Effector memory CD4-positive, alpha-beta T cell (primary cell): Measurements from ENCODE around the gene LSS.

Experiments
- DNase-seq, 3 donors: peaks; one replicate each; pipeline ENCODE4 v3.0.0-alpha.2; 2020
- H3K27ac ChIP-seq: 2 replicates; pipeline ENCODE4 v1.7.0; 2013; ENCODE audit warnings: mild to moderate bottlenecking, low read length, moderate library complexity; ENCODE audit not compliant: insufficient read depth, poor library complexity, severe bottlenecking
- H3K27me3 ChIP-seq: replicated peaks from 2 replicates; pipeline ENCODE4 v1.7.0; 2013; ENCODE audit warnings: mild to moderate bottlenecking, low read length; ENCODE audit not compliant: insufficient read depth, control insufficient read depth, poor library complexity, severe bottlenecking
- H3K36me3 ChIP-seq: 2 replicates; pipeline ENCODE4 v1.7.0; 2013; ENCODE audit warnings: mild to moderate bottlenecking, low read length, moderate library complexity; ENCODE audit not compliant: control insufficient read depth, insufficient read depth
- H3K4me1 ChIP-seq: 2 replicates; pipeline ENCODE4 v1.7.0; 2013; ENCODE audit warnings: low read length, mild to moderate bottlenecking; ENCODE audit not compliant: control insufficient read depth, insufficient read depth, poor library complexity, severe bottlenecking
- H3K4me3 ChIP-seq: 2 replicates; pipeline ENCODE4 v1.7.0; 2013; ENCODE audit warnings: low read length, low read depth, mild to moderate bottlenecking; ENCODE audit not compliant: insufficient read depth, poor library complexity, severe bottlenecking
- H3K9me3 ChIP-seq: 2 replicates; pipeline ENCODE4 v1.7.0; 2013; ENCODE audit warnings: mild to moderate bottlenecking, low read length, moderate library complexity; ENCODE audit not compliant: control insufficient read depth

The LSS gene

GRCh38 chr21:46220847-46221246, 7.7 kb downstream of the LSS start:
- H3K9me3 ChIP-seq: no peaks in the 10 kb centered on the region
- H3K4me3 ChIP-seq: no peak overlapping the region
- DNase-seq: no peak
- H3K36me3 ChIP-seq: peaks cover 17% of the 10 kb centered on the region
- no peaks in the 10 kb centered on the region for H3K4me1 ChIP-seq
- H3K27ac ChIP-seq: no peak overlapping the region
- no peaks in the 10 kb centered on the region for H3K27me3 ChIP-seq

GRCh38 chr21:46220275-46220810, 8.2 kb downstream of the LSS start:
- Histone ChIP-seq H3K27me3 (no peaks in the 10 kb centered on the region), H3K9me3 (no peaks in the 10 kb centered on the region), H3K27ac (no peak overlapping the region), H3K4me3 (no peak overlapping the region), H3K4me1 (no peaks in the 10 kb centered on the region), H3K36me3 (peaks cover 21% of the 10 kb centered on the region)
- no peak for DNase-seq

GRCh38 chr21:46219591-46220239, 8.9 kb downstream of the LSS start:
- no peaks in the 10 kb centered on the region for H3K27me3 ChIP-seq
- H3K4me3 ChIP-seq: no peak overlapping the region
- H3K27ac ChIP-seq: no peak overlapping the region
- no peak for DNase-seq
- H3K36me3 ChIP-seq: peaks cover 21% of the 10 kb centered on the region
- H3K4me1 ChIP-seq: no peaks in the 10 kb centered on the region
- H3K9me3 ChIP-seq: no peaks in the 10 kb centered on the region

- no peak for DNase-seq
- H3K36me3 ChIP-seq: peaks cover 21% of the 10 kb centered on the region
- H3K27ac ChIP-seq: no peak overlapping the region
- H3K9me3 ChIP-seq: no peaks in the 10 kb centered on the region
- no peaks in the 10 kb centered on the region for H3K27me3 ChIP-seq
- no peak overlapping the region for H3K4me3 ChIP-seq
- no peaks in the 10 kb centered on the region for H3K4me1 ChIP-seq
Observed at GRCh38 chr21:46218906-46219590, 9.5 kb downstream of the LSS start.

GRCh38 chr21:46217511-46218196, 10.9 kb downstream of the LSS start:
- Histone ChIP-seq H3K27ac (no peak overlapping the region), H3K36me3 (peaks cover 18% of the 10 kb centered on the region), H3K27me3 (no peaks in the 10 kb centered on the region), H3K4me3 (no peak overlapping the region), H3K9me3 (no peaks in the 10 kb centered on the region), H3K4me1 (no peaks in the 10 kb centered on the region)
- DNase-seq: no peak

- peaks cover 18% of the 10 kb centered on the region for H3K36me3 ChIP-seq
- DNase-seq: no peak
Observed at GRCh38 chr21:46216132-46216747, 12.3 kb downstream of the LSS start.

GRCh38 chr21:46215436-46216131, 13.0 kb downstream of the LSS start:
- no peaks in the 10 kb centered on the region for H3K4me1 ChIP-seq
- H3K27ac ChIP-seq: no peak overlapping the region
- no peak overlapping the region for H3K4me3 ChIP-seq
- H3K36me3 ChIP-seq: peaks cover 20% of the 10 kb centered on the region
- H3K9me3 ChIP-seq: no peaks in the 10 kb centered on the region
- DNase-seq: no peak
- H3K27me3 ChIP-seq: no peaks in the 10 kb centered on the region

More at GRCh38 chr21:46216132-46216747, 12.3 kb downstream of the LSS start:
- Histone ChIP-seq H3K4me1 (no peaks in the 10 kb centered on the region), H3K27me3 (no peaks in the 10 kb centered on the region), H3K9me3 (no peaks in the 10 kb centered on the region), H3K27ac (no peak overlapping the region), H3K4me3 (no peak overlapping the region)

- Histone ChIP-seq H3K4me1 (no peaks in the 10 kb centered on the region), H3K4me3 (no peak overlapping the region), H3K27ac (no peak overlapping the region), H3K36me3 (peaks cover 18% of the 10 kb centered on the region), H3K27me3 (no peaks in the 10 kb centered on the region), H3K9me3 (no peaks in the 10 kb centered on the region)
- DNase-seq: no peak
Observed at GRCh38 chr21:46214478-46215340, 13.9 kb downstream of the LSS start.
